ENCODE results near the gene NRDC.

Gene NRDC

DNA sequence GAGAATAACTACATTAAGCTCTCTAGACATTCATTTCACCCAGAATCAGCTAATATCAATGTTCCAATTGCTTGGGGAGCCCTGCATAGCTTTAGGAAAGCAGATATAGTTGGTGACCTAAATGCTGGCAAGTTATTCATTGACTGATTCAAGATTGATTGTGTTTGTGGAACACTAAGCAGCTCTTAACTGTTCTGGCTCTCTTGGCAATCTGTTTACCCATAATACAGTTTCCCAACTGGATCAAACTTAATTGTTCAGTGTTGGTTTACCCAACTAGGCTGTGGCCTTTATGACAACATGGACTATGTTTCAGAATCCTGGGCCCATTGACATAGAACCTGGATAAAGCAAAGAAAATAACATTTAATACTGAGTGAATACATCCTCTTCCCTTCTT, 83.7 kb downstream of the NRDC start:
- DNase-seq (ENCODE audit: low read depth), result no peak
- no peak overlapping the region for H3K4me3 ChIP-seq (ENCODE audit: low read depth, low read length)
- TF ChIP-seq, protein P1, sequence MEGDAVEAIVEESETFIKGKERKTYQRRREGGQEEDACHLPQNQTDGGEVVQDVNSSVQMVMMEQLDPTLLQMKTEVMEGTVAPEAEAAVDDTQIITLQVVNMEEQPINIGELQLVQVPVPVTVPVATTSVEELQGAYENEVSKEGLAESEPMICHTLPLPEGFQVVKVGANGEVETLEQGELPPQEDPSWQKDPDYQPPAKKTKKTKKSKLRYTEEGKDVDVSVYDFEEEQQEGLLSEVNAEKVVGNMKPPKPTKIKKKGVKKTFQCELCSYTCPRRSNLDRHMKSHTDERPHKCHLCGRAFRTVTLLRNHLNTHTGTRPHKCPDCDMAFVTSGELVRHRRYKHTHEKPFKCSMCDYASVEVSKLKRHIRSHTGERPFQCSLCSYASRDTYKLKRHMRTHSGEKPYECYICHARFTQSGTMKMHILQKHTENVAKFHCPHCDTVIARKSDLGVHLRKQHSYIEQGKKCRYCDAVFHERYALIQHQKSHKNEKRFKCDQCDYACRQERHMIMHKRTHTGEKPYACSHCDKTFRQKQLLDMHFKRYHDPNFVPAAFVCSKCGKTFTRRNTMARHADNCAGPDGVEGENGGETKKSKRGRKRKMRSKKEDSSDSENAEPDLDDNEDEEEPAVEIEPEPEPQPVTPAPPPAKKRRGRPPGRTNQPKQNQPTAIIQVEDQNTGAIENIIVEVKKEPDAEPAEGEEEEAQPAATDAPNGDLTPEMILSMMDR (IDR thresholded peaks at IDR 0.05; ENCODE audit: insufficient read depth, low read depth, low read length, missing control alignments), result no peak

DNA sequence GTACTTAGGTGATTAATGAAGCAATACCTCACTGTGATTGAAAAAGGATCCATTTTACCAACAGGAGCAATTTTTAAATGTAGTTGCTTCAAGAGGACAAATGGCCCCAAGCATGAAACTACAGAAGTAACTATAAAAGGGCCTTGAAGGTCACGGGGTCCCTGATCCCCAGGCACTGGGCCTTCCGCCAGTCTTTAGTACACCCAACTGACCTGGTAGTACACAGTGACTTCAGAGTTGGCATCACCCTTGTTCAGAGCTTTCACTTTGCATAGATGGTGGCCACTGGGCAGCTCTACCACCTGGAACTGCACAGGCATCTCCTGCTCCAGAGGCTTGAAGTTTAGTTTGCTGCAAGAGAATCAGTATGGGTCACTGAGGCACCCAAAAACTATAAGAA, 84.3 kb downstream of the NRDC start:
- H3K4me3 ChIP-seq (ENCODE audit: low read depth, low read length), result no peak overlapping the region
- TF ChIP-seq, protein P1 (IDR thresholded peaks at IDR 0.05; ENCODE audit: insufficient read depth, low read depth, low read length, missing control alignments), result no peak
- no peak for DNase-seq (ENCODE audit: low read depth)

DNA sequence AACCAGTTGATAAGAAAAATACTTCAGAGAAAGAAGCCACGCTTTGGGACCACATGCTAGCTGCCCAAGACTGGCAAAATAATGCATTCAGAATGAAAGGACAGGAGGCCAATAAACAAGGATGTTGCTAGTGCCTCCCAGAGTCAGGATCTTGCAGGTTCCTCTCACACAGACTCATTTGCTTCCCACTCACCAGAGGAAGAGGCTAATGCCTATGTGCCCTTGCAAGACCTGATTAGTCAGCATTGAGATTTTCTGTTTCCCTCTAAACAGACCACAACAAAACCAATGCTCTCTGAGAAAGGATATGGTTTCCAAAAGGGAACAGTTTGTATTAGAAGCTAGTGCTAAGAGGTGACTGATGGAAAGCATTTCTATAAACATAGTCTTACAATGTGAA, 85.7 kb downstream of the NRDC start:
- TF ChIP-seq, protein P1 (IDR thresholded peaks at IDR 0.05; ENCODE audit: insufficient read depth, low read depth, low read length, missing control alignments), result no peak
- no peak overlapping the region for H3K4me3 ChIP-seq (ENCODE audit: low read depth, low read length)
- no peak for DNase-seq (ENCODE audit: low read depth)

DNA sequence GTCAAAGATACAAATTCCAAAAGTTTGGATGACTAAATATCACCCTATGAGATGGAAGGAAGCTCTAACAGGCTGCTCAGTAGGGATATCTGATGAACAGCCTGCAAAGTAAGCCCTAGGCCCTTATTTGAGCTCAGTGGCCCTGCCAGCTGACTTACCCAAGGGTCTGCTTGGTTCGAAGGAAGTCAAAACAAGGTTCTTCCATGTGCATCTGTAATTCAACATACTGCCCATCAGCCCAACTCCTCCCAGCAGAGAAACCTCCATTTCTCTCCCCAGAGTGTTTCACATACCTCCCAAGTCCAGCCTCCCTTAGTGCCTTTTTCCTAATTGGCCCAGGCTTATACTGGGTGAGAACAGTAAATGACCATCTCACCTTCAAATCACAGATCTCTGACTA, 86.6 kb downstream of the NRDC start:
- no peak for DNase-seq (ENCODE audit: low read depth)
- no peak overlapping the region for H3K4me3 ChIP-seq (ENCODE audit: low read depth, low read length)
- TF ChIP-seq, protein P1 (IDR thresholded peaks at IDR 0.05; ENCODE audit: insufficient read depth, low read depth, low read length, missing control alignments), result no peak

DNA sequence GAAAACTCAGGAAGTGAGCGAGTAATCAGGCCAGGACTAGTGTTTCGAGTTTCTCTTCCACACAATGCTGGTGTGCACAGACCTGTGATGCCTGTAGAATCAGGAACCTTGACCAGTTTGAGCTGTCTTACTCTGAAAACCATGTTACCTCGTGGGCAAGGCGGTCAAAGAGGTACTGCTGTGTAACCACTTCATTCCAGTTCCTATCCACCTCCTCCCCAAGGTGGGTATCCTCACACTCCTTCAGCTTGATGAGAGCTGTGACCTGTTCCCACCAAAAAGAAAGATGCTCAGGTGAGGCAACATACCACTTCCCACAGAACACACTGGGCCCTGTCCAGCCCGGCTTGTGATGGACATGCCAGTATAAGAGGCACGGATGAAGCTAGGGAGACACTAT, 88.1 kb downstream of the NRDC start:
- DNase-seq (ENCODE audit: low read depth), result no peak
- TF ChIP-seq, protein P1 (IDR thresholded peaks at IDR 0.05; ENCODE audit: insufficient read depth, low read depth, low read length, missing control alignments), result no peak
- H3K4me3 ChIP-seq (ENCODE audit: low read depth, low read length), result no peak overlapping the region

DNA sequence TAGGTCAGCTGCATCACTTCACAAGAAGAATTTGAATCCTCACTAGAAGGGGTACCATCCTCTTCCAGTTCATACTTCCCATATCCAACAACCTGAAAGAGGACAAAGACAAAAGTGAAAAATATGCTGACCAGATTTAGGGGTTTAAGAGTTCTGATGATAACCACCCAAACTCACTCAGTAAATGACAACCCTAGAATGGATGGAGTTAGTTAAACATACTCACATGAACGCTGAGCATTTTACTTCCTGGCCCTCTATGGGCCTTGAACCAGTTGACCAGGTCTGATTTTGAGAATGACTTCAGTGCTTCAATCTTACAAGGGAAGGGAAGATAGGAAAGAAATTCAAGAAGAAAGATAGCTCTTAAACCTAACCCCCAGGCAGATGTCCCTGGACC, 89.2 kb downstream of the NRDC start:
- TF ChIP-seq, protein P1 (IDR thresholded peaks at IDR 0.05; ENCODE audit: insufficient read depth, low read depth, low read length, missing control alignments), result no peak
- DNase-seq (ENCODE audit: low read depth), result no peak

DNA sequence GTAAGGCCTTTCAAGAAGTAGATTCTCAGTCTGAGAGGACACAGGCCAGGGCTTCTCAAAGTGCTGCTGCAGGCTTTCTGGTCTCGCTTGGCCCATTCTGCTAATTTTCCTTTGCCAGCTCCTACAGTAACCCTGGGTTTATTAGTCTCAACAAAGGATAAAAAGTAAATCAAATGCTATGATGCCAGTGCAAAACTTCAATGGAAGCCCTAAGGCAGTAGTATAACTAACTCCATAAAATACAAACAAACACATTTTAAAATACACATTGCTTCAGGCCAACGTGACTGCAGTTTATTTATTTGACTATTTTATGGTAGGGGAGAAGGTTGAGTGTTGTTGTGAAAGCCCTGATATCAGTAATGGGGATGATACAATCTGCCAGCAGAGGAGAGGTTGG, 89.6 kb downstream of the NRDC start:
- TF ChIP-seq, protein P1 (IDR thresholded peaks at IDR 0.05; ENCODE audit: insufficient read depth, low read depth, low read length, missing control alignments), result no peak
- no peak overlapping the region for H3K4me3 ChIP-seq (ENCODE audit: low read depth, low read length)
- DNase-seq (ENCODE audit: low read depth), result no peak

More for the DNA sequence above, 89.2 kb downstream of the NRDC start:
- no peak overlapping the region for H3K4me3 ChIP-seq (ENCODE audit: low read depth, low read length)

All from GM12865 (cell line).